HG02973 (cell line): ENCODE results near the gene TBL1X.

Experiments
- ATAC-seq: cut with Tn5 transposase; IDR thresholded peaks from one replicate; pipeline ENCODE4 v1.9.1; 2021; ENCODE audit warnings: moderate library complexity; ENCODE audit not compliant: unreplicated experiment

The TBL1X gene

DNA sequence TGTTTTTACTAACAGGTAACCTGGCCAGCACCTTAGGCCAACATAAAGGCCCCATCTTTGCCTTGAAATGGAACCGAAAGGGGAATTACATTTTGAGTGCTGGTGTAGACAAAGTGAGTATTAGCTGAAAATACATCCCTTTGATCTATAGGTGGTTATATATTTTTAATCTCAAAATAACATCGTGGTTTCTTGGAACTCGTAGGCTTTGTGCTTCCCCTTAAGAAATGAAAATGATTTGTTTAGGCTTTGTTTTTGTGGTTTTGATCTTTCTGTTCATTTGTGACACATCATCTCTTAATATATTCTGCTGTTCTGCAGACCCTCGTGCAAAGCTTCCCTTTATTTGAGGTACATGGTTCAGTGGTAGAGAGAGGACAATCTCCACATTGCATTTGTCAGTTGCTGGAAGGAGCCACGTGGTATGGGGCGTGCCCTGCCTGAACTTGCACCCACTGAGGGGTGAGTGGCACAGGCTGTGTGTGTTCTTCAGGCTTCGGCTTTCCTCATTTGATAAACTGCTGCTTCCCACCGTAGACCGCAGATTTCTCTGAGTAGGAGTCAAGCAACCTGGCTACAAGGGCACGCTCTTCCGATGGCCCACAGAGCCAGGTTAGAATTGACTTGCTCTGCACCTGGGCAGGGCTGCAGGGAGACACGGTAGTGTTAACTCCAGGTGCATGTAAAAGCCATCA lies 228.6 kb downstream of the TBL1X start:
- ATAC-seq = no peak

- no peak for ATAC-seq
Measured at GRCh38 chrX:9698576-9698975, 233.7 kb downstream of the TBL1X start.

DNA sequence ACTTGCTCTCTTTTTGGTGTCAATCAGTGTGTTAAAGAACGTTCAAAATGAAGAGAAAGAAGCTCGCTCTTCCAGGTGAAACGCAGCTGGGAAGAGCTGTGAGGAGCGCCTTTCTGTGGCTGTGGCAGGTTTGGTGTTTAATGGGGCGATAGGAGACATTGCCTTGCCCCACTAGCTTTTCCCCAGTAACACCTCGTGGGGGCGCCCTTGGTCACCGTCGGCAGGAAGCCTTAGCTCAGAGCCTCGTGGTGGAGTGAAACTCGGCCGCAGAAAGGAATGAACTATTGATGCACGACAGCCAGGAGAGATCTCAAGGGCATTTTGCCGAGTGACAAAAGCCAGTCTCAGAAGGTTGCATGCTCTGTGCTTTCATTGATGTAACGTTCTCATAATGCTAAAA lies 235.7 kb downstream of the TBL1X start:
- no peak for ATAC-seq

- no peak for ATAC-seq
Measured at GRCh38 chrX:9701790-9702189, 236.9 kb downstream of the TBL1X start.

DNA sequence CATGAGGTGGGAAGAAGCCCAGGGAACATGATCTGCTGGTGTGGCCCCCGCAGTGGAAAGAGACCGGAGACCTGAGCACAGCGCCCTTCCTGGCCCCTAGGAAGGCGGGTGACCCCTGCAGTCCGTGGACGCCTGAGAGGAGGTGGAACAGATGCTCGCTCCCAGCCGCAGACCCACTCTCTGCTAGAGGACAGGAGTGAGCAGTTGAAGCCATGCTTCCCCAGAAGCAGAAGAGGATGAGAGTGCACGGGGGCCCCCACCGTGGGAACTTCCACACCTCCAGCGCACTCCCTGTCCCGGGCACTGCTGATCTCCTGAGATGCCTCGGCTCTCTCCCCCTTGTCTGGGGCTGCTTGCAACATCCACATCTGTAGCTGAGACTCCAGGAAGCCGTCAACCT lies 238.5 kb downstream of the TBL1X start:
- no peak for ATAC-seq

- ATAC-seq = no peak
Measured at GRCh38 chrX:9704876-9705465, 240.1 kb downstream of the TBL1X start.

DNA sequence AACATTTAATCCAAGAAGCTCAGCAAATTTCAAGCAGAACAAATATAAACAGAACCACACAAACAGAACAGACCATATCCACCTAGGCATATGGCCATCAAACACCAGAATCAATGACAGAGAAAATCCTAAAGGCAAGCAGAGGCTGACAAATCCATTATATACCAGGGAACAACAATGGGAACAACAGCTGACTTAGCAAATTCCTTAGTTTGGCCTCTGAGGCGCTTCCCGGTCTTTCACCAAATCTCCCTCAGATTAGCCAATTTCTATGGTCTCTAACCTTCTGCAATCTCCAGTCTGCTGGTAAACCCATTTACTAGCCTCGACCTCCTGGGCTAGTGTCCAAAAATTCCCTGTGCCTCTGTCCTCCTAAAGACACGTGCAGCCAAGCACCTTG lies 241.6 kb downstream of the TBL1X start:
- ATAC-seq = no peak

GRCh38 chrX:9707306-9708033 lies 242.6 kb downstream of the TBL1X start:
- no peak for ATAC-seq

DNA sequence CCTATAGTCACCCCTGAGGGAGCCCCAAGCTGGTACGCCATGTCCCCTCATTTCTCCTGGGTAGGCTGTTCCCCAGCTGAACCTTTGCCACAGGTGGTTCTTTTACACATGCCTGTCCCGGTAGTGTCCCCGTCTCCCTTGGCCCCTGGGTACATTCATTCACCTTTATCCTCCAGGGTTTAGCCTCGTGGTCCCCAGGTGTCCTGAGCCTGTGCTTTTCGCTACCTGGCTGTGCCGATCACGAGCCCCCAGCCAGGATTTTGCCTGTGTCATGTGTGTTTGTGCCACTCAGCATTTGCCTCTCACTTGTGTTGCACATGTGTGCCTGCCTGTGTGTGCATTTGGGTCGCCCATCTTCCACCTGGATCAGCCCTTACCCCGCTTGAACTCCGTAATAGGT lies 243.2 kb downstream of the TBL1X start:
- no peak for ATAC-seq

DNA sequence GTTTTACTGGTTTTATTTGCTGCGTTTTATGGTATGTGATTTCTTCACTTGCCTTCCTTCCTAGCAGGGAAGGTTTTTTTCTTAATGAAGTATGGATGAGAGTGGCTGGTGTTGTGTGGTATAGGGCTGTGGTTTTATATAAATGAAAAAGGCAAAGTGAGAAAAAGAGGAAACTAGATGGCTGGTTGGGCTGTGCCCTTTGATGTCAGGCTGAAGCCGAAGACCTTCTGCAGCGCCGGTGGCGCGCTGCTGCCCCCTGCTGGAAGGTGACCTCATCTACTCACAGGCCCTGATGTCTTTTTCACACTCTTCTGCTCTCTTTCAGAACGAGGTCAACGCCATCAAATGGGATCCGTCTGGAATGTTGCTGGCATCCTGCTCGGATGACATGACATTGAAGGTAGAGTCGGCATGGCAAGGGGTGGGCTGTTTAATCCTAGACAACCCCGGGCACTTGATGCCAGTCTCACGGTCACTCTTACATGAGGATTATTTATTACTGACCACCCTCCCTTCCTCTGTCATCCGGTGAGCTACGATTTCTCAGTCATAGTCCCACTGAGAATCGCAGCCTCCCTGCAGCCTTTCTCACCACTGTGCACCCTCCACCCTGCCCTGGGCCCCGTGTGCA lies 244.2 kb downstream of the TBL1X start:
- ATAC-seq = peak; percentile 62

DNA sequence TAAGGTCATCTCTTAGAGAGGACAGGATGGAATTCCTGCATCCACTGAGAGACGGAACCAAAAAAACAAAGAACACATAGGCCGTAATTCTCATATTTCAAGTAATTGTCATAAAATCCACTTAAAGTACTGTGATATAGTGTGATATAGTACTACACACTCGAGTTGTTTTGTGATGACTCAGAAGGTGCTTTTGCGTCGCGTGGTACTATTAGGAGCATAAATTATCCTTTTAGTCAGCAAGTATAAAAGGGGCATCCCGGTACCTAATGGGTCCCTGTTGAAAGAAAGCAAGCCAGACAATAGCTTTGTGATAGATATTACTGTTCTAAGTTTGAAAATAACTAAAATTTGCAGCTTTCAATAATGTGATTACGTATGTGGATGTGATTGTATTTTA lies 245.5 kb downstream of the TBL1X start:
- no peak for ATAC-seq

DNA sequence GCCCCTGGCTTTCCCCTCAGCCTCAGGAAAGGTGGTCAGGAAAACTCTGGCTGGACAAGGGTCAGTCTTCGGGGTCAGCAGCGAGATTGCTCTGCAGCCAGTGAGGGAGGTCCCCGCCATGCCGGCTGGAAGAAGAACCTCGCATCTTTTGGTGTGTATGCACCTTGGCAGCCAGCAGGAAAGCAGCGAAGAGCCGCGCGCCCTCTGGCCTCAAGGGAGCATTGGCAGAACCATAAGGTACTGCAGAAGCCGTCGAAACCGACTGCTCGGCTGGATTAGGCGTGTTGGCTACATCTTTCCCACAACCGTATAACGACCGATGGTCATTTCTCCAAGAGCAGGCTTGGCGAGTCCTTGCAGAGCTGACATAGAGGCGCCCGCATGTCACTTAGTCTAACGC lies 252.5 kb downstream of the TBL1X start:
- ATAC-seq = no peak

DNA sequence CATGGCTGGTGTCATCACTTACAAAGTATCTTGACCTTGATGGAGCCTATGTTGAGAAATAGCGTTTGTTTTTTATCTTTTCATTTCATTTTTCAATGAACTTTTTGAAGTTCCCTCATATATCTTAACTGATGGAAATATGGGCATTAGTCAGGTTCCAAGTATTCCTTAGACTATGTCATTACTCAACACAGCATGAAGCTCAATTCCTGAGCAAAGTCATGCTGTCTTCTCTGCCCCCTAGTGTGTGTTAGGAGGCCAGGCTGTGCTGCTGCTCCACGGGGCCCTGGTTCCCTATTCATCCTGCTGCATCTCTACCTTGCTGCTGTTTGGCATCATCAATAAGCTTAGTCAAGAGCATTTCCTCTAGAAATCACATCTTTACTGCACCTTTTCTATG lies 259.9 kb downstream of the TBL1X start:
- ATAC-seq = no peak

- no peak for ATAC-seq
Measured at GRCh38 chrX:9728261-9728660, 263.4 kb downstream of the TBL1X start.

- no peak for ATAC-seq
Measured at GRCh38 chrX:9729171-9729885, 264.5 kb downstream of the TBL1X start.

- no peak for ATAC-seq
Measured at GRCh38 chrX:9730078-9730477, 265.2 kb downstream of the TBL1X start.

GRCh38 chrX:9730752-9731151 lies 265.9 kb downstream of the TBL1X start:
- ATAC-seq = no peak

DNA sequence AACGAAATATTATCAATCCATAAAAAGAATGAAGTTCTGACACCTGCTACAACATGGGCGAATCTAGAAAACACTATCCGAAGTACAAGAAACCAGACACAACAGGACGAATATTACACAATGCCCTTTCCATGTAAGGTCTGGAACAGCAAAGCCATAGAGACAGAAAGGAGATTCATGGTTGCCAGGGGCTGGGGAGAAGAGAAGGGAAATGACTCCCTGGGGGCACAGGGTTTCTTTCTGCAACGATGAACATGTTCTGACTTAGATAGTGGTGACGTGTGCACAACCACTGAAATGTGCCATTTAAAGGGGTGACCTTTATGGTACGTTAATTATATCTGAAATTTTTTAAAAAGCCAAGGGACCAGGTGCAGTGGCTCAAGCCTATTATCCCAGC lies 272.5 kb downstream of the TBL1X start:
- no peak for ATAC-seq

DNA sequence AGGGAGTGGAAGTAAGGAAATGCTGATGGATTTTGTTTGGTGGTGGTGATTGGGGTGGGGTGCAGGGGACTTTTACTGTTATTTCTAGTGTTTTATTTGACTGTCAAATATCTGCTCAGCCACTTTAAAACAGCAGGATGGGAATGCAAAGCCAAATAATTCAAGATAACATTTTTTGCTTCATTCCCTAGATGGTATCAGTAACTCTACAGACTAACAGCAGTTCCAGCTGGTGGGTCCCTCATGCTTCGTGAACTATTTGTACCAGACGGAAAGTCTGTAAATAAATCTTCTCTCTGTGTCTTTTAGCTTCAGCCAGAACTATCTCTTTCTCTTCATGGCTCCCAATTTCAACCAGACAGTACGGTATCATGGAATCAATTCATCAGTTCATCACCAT lies 273.3 kb downstream of the TBL1X start:
- no peak for ATAC-seq

DNA sequence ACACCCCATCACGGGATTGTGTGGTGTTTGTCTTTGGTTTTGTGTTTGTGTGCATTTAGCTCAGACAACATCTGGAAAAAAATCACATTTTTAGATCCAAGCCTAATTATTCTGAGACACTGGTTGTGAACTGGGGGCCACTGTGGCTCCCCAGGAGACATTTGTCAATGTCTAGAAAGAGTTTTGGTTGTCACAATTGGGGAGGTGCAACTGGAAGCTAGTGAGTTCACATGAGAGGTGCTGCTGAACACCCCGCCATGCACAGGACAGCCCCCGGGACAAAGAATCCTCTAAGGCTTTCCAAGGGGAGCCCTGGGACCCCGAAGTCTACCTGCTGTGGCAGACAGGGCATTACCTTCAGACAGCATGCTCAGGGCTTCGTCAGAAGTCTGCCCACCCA lies 274.3 kb downstream of the TBL1X start:
- ATAC-seq = no peak

DNA sequence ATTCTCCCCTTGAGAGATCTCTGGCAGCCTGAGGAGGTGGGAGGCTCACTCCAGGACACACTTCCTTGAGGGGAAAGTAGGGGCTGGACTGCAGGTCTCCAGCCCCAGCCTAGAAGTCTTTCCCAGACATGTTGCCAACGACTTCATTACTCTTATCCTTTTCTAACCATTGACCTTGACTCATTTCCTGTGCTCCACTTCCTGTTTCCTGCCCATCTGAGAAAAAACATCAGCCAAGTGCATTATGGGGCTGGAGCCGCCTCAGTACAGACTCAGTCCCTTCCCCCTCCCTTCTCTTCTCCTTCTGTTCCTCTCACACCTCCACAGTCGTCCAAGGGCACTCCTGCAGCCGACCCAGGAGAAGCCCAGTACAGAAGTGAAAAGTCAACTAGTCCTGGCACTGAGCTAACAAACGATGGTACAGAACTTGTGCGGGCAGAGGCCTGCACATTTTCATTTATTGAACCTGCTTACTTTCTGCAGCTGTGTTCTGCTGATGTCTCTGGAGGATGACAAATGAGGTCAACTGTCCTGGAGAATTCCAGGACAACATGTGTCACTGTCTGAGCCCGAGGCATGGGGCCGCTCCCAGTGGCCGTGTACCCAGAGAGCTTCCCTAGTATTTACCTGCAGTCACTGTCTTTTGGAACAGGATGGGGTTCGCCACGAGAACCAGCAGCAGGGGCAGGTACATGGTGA lies 280.7 kb downstream of the TBL1X start:
- no peak for ATAC-seq
